HL-60 (cell line): ENCODE results near the gene GRIA3.

ENCODE experiments used
- DNase-seq, 2 experiments: peaks; one replicate each; pipeline ENCODE4 v3.0.0-alpha.2; 2010 to 2020; ENCODE audit warnings: low read depth in 1 of 2, low spot score in 1 of 2
- H3K27ac ChIP-seq: fragments of 250-450 bp; sonication (Bioruptor Pico); replicated peaks from 2 replicates; pipeline ENCODE4 v1.5.1; 2020; ENCODE audit warnings: mild to moderate bottlenecking, moderate library complexity
- H3K27me3 ChIP-seq: fragments of 250-450 bp; sonication (Bioruptor Pico); 2 replicates; pipeline ENCODE4 v1.5.1; 2021; ENCODE audit warnings: mild to moderate bottlenecking, moderate library complexity; ENCODE audit not compliant: insufficient read depth, poor library complexity, severe bottlenecking
- H3K4me3 ChIP-seq: replicated peaks from 2 replicates; pipeline ENCODE4 v1.5.1; 2011; ENCODE audit warnings: mild to moderate bottlenecking, control low read depth, low read length; ENCODE audit not compliant: insufficient read depth
- GABPA ChIP-seq: IDR thresholded peaks from 2 replicates; pipeline ENCODE4 v1.6.1; 2012; ENCODE audit warnings: low read depth
- POLR2AphosphoS5 ChIP-seq: IDR thresholded peaks from 2 replicates; pipeline ENCODE4 v1.6.1; 2012; ENCODE audit warnings: low read depth
- SPI1 ChIP-seq: IDR thresholded peaks from 2 replicates; pipeline ENCODE4 v1.6.1; 2012; ENCODE audit warnings: low read depth, mild to moderate bottlenecking, borderline replicate concordance
- TF ChIP-seq, protein P1 (sequence below): IDR thresholded peaks from 2 replicates; pipeline ENCODE4 v1.6.1; 2012; ENCODE audit warnings: low read depth; ENCODE audit not compliant: insufficient replicate concordance
- TF ChIP-seq, protein P2 (sequence below): IDR thresholded peaks from one replicate; pipeline ENCODE4 v1.5.1; 2011; ENCODE audit warnings: low read length, control low read depth, inconsistent platforms; ENCODE audit not compliant: insufficient read depth

The GRIA3 gene

DNA sequence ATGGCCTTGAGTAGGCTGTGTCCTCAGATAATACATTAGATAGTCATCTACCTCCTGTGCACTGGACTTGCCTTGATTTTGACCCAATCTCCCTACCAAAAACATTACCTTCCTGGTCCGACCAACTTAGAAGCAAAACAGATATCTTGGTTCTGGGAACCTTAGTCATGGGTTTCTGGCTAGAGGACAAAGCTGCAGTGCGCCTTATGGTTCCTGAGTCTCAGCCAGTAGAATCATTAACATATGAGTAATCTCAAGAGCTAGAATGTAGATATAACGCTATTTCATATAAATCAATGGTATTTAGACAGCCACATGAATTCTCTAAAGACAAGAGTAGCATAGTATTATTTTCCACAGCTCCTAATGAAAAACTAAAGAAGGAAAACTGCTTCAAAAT, 83.1 kb downstream of the GRIA3 start:
- TF ChIP-seq, protein P1, sequence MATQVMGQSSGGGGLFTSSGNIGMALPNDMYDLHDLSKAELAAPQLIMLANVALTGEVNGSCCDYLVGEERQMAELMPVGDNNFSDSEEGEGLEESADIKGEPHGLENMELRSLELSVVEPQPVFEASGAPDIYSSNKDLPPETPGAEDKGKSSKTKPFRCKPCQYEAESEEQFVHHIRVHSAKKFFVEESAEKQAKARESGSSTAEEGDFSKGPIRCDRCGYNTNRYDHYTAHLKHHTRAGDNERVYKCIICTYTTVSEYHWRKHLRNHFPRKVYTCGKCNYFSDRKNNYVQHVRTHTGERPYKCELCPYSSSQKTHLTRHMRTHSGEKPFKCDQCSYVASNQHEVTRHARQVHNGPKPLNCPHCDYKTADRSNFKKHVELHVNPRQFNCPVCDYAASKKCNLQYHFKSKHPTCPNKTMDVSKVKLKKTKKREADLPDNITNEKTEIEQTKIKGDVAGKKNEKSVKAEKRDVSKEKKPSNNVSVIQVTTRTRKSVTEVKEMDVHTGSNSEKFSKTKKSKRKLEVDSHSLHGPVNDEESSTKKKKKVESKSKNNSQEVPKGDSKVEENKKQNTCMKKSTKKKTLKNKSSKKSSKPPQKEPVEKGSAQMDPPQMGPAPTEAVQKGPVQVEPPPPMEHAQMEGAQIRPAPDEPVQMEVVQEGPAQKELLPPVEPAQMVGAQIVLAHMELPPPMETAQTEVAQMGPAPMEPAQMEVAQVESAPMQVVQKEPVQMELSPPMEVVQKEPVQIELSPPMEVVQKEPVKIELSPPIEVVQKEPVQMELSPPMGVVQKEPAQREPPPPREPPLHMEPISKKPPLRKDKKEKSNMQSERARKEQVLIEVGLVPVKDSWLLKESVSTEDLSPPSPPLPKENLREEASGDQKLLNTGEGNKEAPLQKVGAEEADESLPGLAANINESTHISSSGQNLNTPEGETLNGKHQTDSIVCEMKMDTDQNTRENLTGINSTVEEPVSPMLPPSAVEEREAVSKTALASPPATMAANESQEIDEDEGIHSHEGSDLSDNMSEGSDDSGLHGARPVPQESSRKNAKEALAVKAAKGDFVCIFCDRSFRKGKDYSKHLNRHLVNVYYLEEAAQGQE: no peak
- TF ChIP-seq, protein P2, sequence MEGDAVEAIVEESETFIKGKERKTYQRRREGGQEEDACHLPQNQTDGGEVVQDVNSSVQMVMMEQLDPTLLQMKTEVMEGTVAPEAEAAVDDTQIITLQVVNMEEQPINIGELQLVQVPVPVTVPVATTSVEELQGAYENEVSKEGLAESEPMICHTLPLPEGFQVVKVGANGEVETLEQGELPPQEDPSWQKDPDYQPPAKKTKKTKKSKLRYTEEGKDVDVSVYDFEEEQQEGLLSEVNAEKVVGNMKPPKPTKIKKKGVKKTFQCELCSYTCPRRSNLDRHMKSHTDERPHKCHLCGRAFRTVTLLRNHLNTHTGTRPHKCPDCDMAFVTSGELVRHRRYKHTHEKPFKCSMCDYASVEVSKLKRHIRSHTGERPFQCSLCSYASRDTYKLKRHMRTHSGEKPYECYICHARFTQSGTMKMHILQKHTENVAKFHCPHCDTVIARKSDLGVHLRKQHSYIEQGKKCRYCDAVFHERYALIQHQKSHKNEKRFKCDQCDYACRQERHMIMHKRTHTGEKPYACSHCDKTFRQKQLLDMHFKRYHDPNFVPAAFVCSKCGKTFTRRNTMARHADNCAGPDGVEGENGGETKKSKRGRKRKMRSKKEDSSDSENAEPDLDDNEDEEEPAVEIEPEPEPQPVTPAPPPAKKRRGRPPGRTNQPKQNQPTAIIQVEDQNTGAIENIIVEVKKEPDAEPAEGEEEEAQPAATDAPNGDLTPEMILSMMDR: no peak
- TF ChIP-seq POLR2AphosphoS5 (no peak), GABPA (no peak)
- DNase-seq: no peak
- H3K27ac ChIP-seq: no peak overlapping the region
- H3K4me3 ChIP-seq: no peak overlapping the region
- H3K27me3 ChIP-seq: no peaks in the 10 kb centered on the region

DNA sequence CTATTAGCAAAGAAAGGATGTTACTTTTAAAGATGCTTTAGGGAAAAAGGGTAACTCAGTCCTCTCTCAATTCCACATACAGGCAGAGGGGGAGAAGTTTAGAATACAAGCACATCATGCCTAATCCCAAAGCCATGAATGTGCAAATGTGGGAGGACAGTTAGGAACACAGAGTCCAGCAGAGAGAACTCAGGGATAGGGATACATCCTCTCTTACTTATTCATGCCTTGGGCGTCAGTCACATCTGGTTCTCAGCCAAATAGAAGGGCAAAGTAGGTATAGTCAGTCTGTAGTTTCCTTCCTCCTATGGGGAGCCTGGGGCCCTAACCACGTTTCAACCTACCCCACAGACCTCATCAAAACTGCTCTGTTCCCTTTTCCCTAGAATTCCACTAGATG, 87.8 kb downstream of the GRIA3 start:
- no peak overlapping the region for H3K4me3 ChIP-seq

DNA sequence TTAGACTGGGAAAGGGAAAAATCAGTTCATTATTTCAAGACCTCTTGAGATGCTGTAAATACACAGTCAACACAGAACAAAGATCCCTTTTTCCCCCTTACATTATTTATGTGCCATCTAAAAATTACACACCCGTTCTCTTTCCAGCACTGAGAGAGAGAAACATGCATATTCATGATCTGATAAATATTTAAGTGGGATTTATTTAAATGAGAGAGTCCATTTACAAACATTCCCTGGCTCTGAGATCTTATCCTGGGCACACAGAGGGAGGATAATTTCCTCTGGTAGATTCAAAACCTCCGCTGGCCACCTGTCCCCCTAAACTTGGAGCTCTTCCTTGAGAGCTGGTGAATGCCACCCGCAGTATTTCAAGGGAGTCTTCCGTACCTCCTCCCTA, 88.6 kb downstream of the GRIA3 start:
- H3K27me3 ChIP-seq: no peaks in the 10 kb centered on the region
- H3K27ac ChIP-seq: no peak overlapping the region
- no peak for DNase-seq
- TF ChIP-seq POLR2AphosphoS5: no peak
- TF ChIP-seq GABPA: no peak
- TF ChIP-seq, protein P1: no peak
- TF ChIP-seq SPI1: no peak
- TF ChIP-seq, protein P2: no peak
- no peak overlapping the region for H3K4me3 ChIP-seq

More for the DNA sequence above, 87.8 kb downstream of the GRIA3 start:
- no peak for DNase-seq
- TF ChIP-seq GABPA: no peak
- TF ChIP-seq, protein P1: no peak
- TF ChIP-seq POLR2AphosphoS5: no peak
- TF ChIP-seq, protein P2: no peak
- TF ChIP-seq SPI1: no peak
- no peak overlapping the region for H3K27ac ChIP-seq
- H3K27me3 ChIP-seq: no peaks in the 10 kb centered on the region
